Panc1 (cell line): ENCODE measurements around the gene TOX3.

Experiments used
- CTCF ChIP-seq: fragments of 450-650 bp; IDR thresholded peaks from 2 replicates; pipeline ENCODE4 v1.5.1; 2017; ENCODE audit warnings: mild to moderate bottlenecking
- POLR2AphosphoS5 ChIP-seq: IDR thresholded peaks from 2 replicates; pipeline ENCODE4 v1.6.1; 2012; ENCODE audit warnings: mild to moderate bottlenecking, low read depth, low read length, moderate library complexity
- REST ChIP-seq, 2 experiments: IDR thresholded peaks; 2 replicates each; pipeline ENCODE4 v1.6.1; 2011 to 2012; ENCODE audit warnings: low read depth in 2 of 2, control low read depth in 1 of 2, low read length in 1 of 2, mild to moderate bottlenecking in 1 of 2, moderate library complexity in 1 of 2; ENCODE audit not compliant: insufficient read depth in 1 of 2
- SIN3A ChIP-seq: IDR thresholded peaks from 2 replicates; pipeline ENCODE4 v1.6.1; 2012; ENCODE audit warnings: low read depth, mild to moderate bottlenecking, low read length, moderate library complexity, borderline replicate concordance; ENCODE audit not compliant: insufficient read depth
- TCF7L2 ChIP-seq: IDR thresholded peaks from 2 replicates; pipeline ENCODE4 v1.6.1; 2011; ENCODE audit warnings: mild to moderate bottlenecking, low read depth, low read length, inconsistent platforms

GRCh38 chr16:52474679-52475078, 72.3 kb downstream of the TOX3 start:
- TF ChIP-seq CTCF: no peak
- TF ChIP-seq SIN3A: no peak
- no peak for TF ChIP-seq TCF7L2
- no peak for TF ChIP-seq REST (IDR thresholded peaks at IDR 0.05; ENCODE audit: insufficient read depth in 1 of 2, low read depth in 2 of 2, low read length in 1 of 2)
- no peak for TF ChIP-seq POLR2AphosphoS5
